GM21786 (cell line): ENCODE results near the gene MTERF2.

Experiments used
- ATAC-seq: cut with Tn5 transposase; IDR thresholded peaks from one replicate; pipeline ENCODE4 v1.9.1; 2021; ENCODE audit not compliant: unreplicated experiment

Gene MTERF2

GRCh38 chr12:106954462-106955376 lies 32.2 kb downstream of the MTERF2 start:
- ATAC-seq, result no peak

- ATAC-seq, result no peak
Observed at GRCh38 chr12:106953352-106954250, 33.3 kb downstream of the MTERF2 start.

DNA sequence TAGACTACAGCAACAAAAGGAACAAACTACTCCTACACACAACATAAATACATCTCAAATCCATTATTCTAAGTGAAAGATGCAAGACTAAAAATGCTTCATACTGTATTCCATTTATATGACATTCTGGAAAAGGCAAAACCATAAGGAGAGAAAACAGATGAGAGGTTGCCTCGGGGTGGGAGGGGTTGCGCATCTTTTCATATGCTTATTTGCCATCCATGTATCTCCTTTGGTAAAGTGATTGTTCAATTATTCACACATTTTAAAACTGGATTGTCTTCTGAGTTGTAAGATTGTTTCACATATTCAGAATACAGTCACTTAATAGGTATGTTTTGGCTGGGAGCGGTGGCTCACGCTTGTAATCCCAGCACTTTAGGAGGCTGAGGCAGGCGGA lies 36.4 kb downstream of the MTERF2 start:
- no peak for ATAC-seq

- no peak for ATAC-seq
Observed at GRCh38 chr12:106947461-106947860, 39.5 kb downstream of the MTERF2 start.

DNA sequence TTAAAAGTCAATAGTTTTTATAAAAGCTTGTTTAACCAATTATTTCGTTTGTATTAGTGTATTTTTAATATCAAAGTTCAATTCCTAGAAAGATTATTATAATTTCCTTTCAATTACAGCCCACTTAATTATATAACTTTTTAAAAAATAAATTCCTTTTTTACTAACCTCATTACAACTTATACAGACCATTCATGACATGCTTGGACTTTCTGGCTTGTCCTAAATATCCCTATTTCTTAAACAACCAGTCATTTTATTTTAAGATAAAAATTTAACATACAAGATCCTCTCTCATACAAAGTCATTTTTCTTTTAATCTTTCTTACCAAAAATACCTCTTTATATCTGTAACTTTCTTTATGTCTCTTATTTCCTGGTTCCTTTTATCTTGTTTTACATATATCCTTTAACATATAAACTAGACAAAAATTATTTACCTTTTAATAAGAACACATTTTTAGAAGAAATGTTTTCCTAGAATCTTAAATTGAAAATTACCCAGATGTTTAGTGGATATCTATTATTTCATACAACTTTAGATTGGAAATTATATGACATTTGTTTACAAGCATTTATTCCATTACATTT lies 41.6 kb downstream of the MTERF2 start:
- ATAC-seq, result no peak

- ATAC-seq, result no peak
Observed at GRCh38 chr12:106942775-106943174, 44.2 kb downstream of the MTERF2 start.

GRCh38 chr12:106941481-106942156 lies 45.3 kb downstream of the MTERF2 start:
- no peak for ATAC-seq

- no peak for ATAC-seq
Observed at GRCh38 chr12:106934277-106934676, 52.7 kb downstream of the MTERF2 start.
